Measurements from ENCODE around the gene ZSCAN20. TPM values are rescaled to one million over a fixed set of nuclear protein-coding genes. Genes with fewer than 3 reads are reported as not detected.

The ZSCAN20 gene
- total and polyA plus RNA-seq, 9 of the 15 experiments (the other 6 are each of a cell fraction or from before 2014, with no cell fraction given) = 0.36 to 3.3 (median 2.0) TPM

DNA sequence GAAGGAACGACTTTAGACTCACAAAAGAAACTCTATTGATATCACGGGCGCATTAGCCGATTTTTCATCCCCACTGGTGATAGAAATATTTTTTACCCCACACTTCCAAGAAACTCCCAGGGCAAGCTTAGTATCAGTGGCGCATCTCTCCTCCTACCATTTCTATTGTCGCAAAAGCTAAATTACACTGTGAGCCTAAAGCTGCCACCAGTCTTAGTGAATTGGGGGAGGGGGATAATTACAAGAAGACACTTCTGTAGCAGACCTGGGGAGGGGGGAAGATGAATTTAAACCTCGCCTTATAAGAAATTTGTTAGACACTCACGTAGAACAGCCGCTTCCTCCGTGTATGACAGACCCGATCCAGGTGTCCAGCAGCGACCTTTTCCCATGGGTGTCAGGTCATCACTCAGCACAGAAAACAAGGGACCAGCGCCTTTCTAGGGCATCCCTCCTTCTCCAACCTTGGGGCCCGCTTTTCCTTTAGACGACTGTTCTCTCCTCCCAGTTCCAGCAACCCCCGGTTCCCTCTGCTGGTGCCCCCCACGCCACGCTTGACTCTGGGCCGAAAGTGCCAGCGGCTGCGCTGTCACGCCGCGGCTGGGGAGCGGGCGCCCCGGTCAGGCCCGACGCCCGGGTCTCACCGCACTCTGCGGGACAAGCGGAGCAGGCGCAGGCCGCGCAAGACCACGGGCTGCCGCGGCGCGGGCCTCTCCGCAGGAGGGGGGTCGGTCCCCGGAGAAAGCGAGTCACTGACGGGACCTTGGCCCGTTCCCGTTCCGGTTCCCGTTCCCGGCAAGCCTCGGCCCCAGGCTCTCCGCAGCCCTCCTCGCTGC is 42.4 kb upstream of the ZSCAN20 start (continued):
- TF ChIP-seq, protein P1, sequence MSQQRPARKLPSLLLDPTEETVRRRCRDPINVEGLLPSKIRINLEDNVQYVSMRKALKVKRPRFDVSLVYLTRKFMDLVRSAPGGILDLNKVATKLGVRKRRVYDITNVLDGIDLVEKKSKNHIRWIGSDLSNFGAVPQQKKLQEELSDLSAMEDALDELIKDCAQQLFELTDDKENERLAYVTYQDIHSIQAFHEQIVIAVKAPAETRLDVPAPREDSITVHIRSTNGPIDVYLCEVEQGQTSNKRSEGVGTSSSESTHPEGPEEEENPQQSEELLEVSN (IDR thresholded peaks at IDR 0.05; ENCODE audit: borderline replicate concordance in 1 of 2, extremely low read depth in 1 of 2, insufficient read depth in 1 of 2, insufficient read length in 1 of 2, low read depth in 1 of 2, low read length in 1 of 2, poor library complexity in 1 of 2, severe bottlenecking in 1 of 2) = peak; percentile 12 to 63
- TF ChIP-seq ZNF146 (CRISPR knock-in tag; IDR thresholded peaks at IDR 0.05; ENCODE audit: unreplicated experiment) = no peak
- TF ChIP-seq, protein P2, sequence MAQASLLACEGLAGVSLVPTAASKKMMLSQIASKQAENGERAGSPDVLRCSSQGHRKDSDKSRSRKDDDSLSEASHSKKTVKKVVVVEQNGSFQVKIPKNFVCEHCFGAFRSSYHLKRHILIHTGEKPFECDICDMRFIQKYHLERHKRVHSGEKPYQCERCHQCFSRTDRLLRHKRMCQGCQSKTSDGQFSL (CRISPR knock-in tag; IDR thresholded peaks at IDR 0.05) = no peak
- TF ChIP-seq, protein P2 (tag; IDR thresholded peaks at IDR 0.05) = no peak
- no peak for TF ChIP-seq SIRT6 (IDR thresholded peaks at IDR 0.05; ENCODE audit: low read depth, low read length)
- TF ChIP-seq, protein P3, sequence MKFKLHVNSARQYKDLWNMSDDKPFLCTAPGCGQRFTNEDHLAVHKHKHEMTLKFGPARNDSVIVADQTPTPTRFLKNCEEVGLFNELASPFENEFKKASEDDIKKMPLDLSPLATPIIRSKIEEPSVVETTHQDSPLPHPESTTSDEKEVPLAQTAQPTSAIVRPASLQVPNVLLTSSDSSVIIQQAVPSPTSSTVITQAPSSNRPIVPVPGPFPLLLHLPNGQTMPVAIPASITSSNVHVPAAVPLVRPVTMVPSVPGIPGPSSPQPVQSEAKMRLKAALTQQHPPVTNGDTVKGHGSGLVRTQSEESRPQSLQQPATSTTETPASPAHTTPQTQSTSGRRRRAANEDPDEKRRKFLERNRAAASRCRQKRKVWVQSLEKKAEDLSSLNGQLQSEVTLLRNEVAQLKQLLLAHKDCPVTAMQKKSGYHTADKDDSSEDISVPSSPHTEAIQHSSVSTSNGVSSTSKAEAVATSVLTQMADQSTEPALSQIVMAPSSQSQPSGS (CRISPR knock-in tag; IDR thresholded peaks at IDR 0.05) = no peak
- TF ChIP-seq, protein P4, sequence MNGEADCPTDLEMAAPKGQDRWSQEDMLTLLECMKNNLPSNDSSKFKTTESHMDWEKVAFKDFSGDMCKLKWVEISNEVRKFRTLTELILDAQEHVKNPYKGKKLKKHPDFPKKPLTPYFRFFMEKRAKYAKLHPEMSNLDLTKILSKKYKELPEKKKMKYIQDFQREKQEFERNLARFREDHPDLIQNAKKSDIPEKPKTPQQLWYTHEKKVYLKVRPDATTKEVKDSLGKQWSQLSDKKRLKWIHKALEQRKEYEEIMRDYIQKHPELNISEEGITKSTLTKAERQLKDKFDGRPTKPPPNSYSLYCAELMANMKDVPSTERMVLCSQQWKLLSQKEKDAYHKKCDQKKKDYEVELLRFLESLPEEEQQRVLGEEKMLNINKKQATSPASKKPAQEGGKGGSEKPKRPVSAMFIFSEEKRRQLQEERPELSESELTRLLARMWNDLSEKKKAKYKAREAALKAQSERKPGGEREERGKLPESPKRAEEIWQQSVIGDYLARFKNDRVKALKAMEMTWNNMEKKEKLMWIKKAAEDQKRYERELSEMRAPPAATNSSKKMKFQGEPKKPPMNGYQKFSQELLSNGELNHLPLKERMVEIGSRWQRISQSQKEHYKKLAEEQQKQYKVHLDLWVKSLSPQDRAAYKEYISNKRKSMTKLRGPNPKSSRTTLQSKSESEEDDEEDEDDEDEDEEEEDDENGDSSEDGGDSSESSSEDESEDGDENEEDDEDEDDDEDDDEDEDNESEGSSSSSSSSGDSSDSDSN (IDR thresholded peaks at IDR 0.05; ENCODE audit: borderline replicate concordance in 1 of 2, low read depth in 2 of 2, low read length in 2 of 2) = 0 out of 4 replicates have a peak, but pooled peaks of 1 of the 2 experiments have one; percentile 36
- TF ChIP-seq TSC22D4 (tag; IDR thresholded peaks at IDR 0.05) = no peak
- TF ChIP-seq, protein P5, sequence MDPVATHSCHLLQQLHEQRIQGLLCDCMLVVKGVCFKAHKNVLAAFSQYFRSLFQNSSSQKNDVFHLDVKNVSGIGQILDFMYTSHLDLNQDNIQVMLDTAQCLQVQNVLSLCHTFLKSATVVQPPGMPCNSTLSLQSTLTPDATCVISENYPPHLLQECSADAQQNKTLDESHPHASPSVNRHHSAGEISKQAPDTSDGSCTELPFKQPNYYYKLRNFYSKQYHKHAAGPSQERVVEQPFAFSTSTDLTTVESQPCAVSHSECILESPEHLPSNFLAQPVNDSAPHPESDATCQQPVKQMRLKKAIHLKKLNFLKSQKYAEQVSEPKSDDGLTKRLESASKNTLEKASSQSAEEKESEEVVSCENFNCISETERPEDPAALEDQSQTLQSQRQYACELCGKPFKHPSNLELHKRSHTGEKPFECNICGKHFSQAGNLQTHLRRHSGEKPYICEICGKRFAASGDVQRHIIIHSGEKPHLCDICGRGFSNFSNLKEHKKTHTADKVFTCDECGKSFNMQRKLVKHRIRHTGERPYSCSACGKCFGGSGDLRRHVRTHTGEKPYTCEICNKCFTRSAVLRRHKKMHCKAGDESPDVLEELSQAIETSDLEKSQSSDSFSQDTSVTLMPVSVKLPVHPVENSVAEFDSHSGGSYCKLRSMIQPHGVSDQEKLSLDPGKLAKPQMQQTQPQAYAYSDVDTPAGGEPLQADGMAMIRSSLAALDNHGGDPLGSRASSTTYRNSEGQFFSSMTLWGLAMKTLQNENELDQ (CRISPR knock-in tag; IDR thresholded peaks at IDR 0.05; ENCODE audit: borderline replicate concordance) = no peak
- TF ChIP-seq ETV5 (CRISPR knock-in tag; IDR thresholded peaks at IDR 0.05; ENCODE audit: low read depth) = no peak
- TF ChIP-seq, protein P6, sequence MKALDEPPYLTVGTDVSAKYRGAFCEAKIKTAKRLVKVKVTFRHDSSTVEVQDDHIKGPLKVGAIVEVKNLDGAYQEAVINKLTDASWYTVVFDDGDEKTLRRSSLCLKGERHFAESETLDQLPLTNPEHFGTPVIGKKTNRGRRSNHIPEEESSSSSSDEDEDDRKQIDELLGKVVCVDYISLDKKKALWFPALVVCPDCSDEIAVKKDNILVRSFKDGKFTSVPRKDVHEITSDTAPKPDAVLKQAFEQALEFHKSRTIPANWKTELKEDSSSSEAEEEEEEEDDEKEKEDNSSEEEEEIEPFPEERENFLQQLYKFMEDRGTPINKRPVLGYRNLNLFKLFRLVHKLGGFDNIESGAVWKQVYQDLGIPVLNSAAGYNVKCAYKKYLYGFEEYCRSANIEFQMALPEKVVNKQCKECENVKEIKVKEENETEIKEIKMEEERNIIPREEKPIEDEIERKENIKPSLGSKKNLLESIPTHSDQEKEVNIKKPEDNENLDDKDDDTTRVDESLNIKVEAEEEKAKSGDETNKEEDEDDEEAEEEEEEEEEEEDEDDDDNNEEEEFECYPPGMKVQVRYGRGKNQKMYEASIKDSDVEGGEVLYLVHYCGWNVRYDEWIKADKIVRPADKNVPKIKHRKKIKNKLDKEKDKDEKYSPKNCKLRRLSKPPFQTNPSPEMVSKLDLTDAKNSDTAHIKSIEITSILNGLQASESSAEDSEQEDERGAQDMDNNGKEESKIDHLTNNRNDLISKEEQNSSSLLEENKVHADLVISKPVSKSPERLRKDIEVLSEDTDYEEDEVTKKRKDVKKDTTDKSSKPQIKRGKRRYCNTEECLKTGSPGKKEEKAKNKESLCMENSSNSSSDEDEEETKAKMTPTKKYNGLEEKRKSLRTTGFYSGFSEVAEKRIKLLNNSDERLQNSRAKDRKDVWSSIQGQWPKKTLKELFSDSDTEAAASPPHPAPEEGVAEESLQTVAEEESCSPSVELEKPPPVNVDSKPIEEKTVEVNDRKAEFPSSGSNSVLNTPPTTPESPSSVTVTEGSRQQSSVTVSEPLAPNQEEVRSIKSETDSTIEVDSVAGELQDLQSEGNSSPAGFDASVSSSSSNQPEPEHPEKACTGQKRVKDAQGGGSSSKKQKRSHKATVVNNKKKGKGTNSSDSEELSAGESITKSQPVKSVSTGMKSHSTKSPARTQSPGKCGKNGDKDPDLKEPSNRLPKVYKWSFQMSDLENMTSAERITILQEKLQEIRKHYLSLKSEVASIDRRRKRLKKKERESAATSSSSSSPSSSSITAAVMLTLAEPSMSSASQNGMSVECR (CRISPR knock-in tag; IDR thresholded peaks at IDR 0.05) = peak; percentile 76; the same call in 1 of the 2 replicates

All from K562 (cell line).